ENCODE data around the gene CCDC201.

CCDC201 gene

GRCh38 chr7:45893374-45893995, 20.6 kb upstream of the CCDC201 start:
- no peak for DNase-seq

GRCh38 chr7:45892407-45893035, 19.6 kb upstream of the CCDC201 start:
- no peak for DNase-seq

GRCh38 chr7:45891462-45892402, 18.9 kb upstream of the CCDC201 start:
- no peak for DNase-seq

GRCh38 chr7:45890902-45891461, 18.1 kb upstream of the CCDC201 start:
- peak; percentile 26 to 50 (median 30) for DNase-seq

GRCh38 chr7:45890125-45890901, 17.4 kb upstream of the CCDC201 start:
- no peak for DNase-seq

- DNase-seq, result no peak
These were observed 16.6 kb upstream of the CCDC201 start for GRCh38 chr7:45889367-45890067.

- DNase-seq, result no peak
These were observed 16.1 kb upstream of the CCDC201 start for GRCh38 chr7:45888993-45889366.

- no peak for DNase-seq
These were observed 15.5 kb upstream of the CCDC201 start, which contains the start of gene IGFBP1 for GRCh38 chr7:45888185-45888992. Gene IGFBP1, plus strand, starts transcription at chr7:45888488. Its CDS starts 165 bp downstream, at chr7:45888653.

- no peak for DNase-seq
These were observed 14.2 kb upstream of the CCDC201 start for GRCh38 chr7:45886931-45887667.

- no peak for DNase-seq
These were observed 12.5 kb upstream of the CCDC201 start for GRCh38 chr7:45885264-45885882.

GRCh38 chr7:45884136-45884535, 11.3 kb upstream of the CCDC201 start:
- DNase-seq, result no peak

GRCh38 chr7:45882465-45882810, 9.6 kb upstream of the CCDC201 start:
- DNase-seq, result no peak

GRCh38 chr7:45881759-45882464, 9.0 kb upstream of the CCDC201 start:
- DNase-seq, result peak; percentile 19 to 53 (median 32)

- no peak for DNase-seq
These were observed 8.4 kb upstream of the CCDC201 start for GRCh38 chr7:45881280-45881758.

- DNase-seq, result no peak
These were observed 7.6 kb upstream of the CCDC201 start for GRCh38 chr7:45880433-45880860.

- no peak for DNase-seq
These were observed 5.7 kb upstream of the CCDC201 start for GRCh38 chr7:45878457-45879144.

GRCh38 chr7:45876519-45876918, 3.6 kb upstream of the CCDC201 start:
- DNase-seq, result no peak

Measured in suppressor macrophage (primary cell).